Testis (tissue), 2 donors: ENCODE data around the gene POU2AF1.

Source experiments
- POLR2A ChIP-seq: fragments of 450-650 bp; IDR thresholded peaks from one replicate; pipeline ENCODE4 v1.6.1; 2017; ENCODE audit warnings: antibody characterized with exemption, mild to moderate bottlenecking, moderate library complexity
- TF ChIP-seq, protein P1 (sequence below), 3 experiments: fragments of 450-650 bp in 2 of 3; fragments of 200-600 bp in 1 of 3; sonication (generic) in 1 of 3; IDR thresholded peaks; one replicate each; pipeline ENCODE4 v1.5.1; 2016 to 2019; ENCODE audit warnings: antibody characterized with exemption in 3 of 3, mild to moderate bottlenecking in 2 of 3, moderate library complexity in 1 of 3

DNA sequence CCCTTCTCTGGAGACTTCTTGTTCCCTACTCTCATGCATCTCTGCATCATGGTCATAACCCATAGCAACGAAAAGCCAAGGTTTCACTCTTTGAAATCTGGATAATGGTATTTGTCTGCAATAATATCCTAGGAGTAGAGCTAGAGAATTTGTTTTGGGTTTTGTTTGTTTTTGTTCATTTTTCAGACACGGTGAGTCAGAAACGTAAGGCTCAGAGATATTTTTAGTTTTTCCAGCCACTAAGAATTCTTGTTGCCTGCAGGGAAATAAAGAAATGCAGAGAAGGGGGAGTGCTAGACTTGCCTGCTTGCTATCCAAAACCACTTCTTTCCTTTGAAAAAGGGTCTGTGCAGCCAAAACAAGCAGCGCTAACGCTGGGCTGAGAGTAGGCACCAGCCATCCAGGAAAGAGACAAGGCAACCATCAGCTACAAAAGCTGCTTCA is 54.8 kb downstream of the POU2AF1 start:
- TF ChIP-seq, protein P1, sequence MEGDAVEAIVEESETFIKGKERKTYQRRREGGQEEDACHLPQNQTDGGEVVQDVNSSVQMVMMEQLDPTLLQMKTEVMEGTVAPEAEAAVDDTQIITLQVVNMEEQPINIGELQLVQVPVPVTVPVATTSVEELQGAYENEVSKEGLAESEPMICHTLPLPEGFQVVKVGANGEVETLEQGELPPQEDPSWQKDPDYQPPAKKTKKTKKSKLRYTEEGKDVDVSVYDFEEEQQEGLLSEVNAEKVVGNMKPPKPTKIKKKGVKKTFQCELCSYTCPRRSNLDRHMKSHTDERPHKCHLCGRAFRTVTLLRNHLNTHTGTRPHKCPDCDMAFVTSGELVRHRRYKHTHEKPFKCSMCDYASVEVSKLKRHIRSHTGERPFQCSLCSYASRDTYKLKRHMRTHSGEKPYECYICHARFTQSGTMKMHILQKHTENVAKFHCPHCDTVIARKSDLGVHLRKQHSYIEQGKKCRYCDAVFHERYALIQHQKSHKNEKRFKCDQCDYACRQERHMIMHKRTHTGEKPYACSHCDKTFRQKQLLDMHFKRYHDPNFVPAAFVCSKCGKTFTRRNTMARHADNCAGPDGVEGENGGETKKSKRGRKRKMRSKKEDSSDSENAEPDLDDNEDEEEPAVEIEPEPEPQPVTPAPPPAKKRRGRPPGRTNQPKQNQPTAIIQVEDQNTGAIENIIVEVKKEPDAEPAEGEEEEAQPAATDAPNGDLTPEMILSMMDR (IDR thresholded peaks at IDR 0.05): no peak
- no peak for TF ChIP-seq POLR2A
